GM18868 (cell line): Measurements from ENCODE around the gene ARID5A.

Experiments
- ATAC-seq: cut with Tn5 transposase; IDR thresholded peaks from one replicate; pipeline ENCODE4 v1.9.1; 2021; ENCODE audit warnings: mild to moderate bottlenecking, moderate library complexity; ENCODE audit not compliant: unreplicated experiment

ARID5A gene

DNA sequence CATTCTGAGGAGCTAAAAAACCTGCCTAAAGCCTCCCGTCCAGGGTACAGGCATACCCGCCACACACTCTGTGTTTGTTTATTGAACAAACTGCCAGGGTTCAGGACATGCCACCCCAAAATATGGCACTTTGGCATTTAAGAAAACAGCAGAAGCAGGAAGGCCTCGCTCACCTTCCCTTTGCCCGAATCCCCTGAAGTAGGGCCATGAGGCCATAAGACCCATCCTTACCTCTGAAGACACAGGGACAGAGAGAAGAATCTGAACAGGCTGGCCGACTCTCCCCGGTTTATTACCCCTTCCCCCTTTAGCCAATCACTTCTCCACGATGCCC lies 29.7 kb upstream of the ARID5A start:
- ATAC-seq, result no peak

DNA sequence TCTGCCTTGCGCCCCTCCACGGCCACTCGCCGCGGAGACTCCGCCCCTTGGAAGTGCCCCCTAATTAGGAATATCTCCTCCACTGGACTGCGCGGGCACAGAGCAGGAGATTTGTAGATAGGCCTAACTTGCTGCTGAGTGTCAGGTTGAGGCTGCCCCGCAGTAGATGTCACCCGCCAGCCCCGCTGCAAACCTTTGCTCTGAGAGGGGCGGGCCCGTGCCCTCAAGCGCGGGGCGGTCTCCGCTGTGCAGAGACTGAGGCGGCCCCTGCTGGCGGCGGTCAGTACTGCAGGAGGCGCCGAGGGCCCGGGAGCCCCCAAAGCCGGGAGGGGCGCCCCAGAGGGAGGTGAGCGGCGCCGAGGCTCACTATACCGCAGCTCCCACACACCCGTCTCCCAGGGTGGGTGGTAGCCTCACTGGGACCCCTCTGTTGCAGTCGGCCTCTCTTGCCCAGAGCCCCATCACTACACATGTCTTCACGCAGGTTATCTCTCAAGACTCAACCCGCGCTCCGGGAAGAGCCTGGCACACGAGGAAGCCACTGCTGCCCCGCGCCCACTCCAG lies 28.5 kb upstream of the ARID5A start:
- ATAC-seq, result peak; percentile 61

DNA sequence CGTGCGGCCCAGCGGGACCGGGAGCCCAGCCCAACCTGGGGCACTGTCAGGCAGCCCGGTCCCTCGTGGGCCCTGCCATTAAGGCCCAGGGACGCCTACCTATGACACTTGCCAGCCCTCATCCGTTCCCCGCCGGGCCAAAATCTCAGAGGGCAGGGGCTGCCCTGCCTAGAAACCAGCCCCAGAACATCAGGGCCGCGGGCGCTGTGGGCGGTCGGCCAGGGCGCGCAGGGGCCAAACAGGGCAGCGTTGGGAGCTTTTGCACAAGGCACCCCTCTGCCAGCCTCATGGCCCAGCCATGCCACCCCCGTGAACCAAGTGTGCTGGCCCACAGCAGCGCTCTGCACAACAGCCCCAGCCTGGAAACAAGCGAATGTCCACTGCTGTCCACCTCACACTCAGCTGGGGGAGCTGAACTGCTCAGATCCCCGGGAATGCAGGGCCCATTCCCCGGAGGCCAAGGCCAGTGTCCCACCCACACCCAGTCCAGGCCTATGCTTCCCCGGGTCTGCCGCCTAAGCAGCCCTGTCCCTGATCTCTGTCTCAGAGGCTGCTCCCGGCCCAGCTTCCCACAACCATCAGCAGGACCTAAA lies 27.9 kb upstream of the ARID5A start:
- ATAC-seq, result no peak

DNA sequence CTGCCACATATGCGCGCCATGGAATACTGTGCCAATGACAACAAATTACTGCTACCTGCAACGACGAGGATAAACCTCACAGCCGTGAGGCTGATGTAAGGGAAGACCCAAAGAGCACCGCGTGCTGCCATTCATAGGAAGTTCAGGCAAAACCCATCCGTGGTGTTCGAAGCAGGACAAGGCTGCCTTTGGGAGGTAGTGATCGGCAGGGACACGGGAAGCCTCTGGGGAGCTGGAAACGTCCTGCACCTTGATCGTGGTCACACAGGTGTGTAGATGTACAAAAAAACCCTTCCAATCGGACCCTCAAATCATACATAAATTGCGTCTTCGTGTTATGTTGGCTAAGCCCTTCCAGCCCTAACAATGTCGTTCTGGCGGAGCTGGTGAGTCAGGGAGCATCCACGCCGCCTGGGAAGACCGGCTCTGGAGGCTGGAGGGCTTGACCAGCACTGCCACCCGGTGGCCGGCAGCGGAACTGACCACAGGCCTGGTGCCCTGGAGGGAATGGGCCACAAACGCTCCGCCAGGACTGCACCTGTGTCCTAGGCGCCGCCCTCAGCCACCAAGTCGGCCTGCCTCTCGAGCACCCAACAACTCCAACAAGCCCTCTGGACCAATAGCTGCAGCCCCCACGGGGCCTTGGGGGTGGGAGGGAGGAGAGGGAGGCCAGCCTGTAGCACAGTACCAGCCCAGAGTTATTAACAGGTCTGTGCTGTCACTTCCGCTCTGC lies 27.3 kb upstream of the ARID5A start:
- ATAC-seq, result peak; percentile 68

DNA sequence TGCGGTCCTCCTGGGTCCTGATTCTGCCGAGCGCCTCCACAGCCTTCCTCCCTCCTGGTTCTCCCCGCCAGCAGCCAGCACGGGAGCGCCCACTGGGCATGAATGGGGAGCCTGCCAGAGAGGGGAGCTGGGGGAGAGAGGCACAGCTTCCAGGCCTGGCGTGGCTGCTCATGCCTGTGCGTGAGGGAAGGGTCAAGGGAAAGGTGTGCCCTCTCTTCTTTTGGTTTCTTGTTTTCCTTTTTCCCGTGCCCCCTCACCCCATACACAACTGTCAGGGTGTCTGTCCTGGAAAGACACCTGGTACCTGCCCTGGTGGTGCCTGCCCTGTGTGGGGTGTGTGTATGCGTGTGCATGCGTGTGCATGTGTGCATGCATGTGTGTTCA lies 26.7 kb upstream of the ARID5A start:
- no peak for ATAC-seq

DNA sequence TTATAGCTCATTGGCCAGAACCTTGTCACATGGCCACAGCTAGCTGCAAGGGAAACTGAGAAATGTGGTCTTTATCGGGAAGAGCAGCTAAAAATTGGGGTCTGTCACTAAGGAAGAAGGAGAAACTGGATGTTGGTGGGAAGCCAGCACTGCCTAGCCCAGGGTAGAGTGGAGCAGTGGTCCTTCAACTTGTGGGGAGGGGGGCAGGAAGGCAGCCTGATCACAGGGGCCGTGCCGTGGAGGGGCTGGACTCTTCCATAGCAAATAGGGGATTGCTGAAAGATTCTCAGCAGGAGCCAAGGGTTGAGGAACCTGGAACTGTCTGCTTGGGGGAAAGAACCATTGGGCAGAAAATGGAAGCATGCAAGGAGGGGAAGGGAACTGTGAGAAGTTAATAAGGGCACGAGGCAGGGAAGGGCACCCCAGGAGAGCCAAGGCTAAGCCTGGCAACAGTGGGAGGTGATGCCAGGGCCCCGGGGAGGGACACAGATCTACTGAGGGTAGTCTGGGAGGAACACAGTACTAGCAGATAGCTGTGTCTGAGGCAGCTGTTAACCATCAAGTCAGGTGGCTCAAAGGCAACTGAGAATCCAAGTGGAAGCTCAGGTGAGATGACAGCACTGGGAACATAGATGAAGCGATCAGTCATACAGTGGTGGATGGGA lies 25.5 kb upstream of the ARID5A start:
- ATAC-seq, result no peak

DNA sequence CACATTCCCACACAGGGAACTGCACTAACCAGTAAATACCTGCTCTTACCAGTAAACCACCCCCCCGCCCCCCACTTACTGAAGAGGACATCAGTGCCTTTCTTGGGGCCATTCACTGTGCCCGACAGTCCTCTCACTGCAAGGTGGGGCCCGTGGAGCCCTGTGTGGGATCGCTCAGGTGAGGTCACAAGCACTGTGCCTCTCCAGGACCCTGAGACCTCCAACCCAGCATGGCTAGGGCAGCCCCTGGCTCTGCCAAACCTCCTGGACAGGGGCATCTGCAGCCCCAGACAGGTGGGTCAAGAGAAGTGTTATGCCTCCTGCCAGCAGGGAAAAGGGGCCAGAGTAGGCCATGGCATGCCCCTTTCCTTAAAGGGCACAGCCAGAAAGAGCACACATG lies 24.7 kb upstream of the ARID5A start:
- no peak for ATAC-seq

DNA sequence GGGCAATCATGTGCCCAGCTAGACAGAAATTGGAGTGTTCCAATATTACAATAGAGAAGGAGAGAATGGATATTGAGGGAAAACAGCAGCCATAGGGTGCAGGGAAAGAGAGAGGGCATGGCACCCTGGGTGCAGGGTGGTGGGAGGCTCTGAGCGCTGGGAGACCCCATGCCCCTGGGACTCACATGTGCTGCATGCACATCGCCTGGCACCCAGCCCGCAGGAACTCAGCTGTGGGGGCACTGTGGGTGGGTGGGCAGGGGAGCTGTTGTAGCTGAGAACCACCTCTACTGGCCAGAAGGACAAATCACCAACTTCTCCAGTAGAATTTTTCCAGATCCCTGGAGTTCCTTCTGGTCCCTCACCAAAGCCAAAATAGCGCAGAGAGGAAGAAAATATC lies 24.2 kb upstream of the ARID5A start:
- ATAC-seq, result no peak

DNA sequence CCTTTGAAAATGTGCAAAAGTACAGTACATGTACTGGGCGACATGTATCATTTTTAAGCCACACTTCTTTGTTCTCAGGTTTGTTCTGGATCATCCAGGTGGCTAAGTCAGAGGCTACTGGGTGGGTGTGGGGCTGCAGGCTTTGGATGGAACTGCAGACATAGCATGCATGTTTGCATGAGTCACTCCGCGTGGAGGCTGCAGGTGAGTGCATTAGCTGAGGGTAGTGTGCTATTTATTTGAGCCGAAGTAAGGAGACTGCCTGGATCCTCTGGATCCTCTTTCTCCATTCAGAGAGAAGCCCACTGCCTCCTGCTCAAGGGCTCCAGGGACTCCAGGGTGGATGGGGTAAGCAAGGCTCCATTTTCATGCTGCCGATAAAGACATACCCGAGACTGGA lies 22.0 kb upstream of the ARID5A start:
- ATAC-seq, result no peak

DNA sequence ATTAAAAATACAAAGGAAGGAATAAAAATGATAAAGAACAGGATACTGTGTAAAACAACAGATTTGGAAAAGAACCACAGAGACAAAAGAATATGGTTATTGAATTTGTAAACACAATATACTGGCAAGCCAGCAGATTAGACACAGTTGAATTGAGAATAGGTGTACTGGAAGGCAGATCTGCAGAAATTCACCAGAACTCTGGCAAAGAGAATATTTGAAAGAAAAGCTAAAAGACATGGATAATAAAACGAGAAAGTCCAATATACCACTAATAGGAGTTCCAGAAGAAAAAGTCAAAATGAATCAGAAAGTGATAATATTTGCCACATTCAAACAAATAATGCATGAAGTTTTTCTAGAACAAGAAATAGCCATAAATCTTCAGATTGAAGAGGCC lies 19.5 kb upstream of the ARID5A start:
- ATAC-seq, result no peak

DNA sequence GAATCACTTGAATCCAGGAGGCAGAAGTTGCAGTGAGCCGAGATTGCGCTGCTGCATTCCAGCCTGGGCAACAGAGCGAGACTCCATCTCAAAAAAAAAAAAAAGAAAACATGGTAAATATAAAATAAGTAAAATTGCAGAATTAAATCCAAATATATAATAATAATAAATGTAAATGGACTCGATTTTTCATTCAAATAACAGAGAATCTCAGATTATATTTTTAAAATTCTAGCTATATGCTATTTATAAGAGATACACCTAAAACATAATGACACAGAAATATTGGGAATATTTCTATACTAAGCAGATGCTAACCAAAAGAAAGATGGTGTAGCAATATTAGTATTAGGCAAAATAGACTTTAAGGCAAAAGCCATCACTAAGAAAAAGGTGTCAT lies 16.3 kb upstream of the ARID5A start:
- no peak for ATAC-seq

DNA sequence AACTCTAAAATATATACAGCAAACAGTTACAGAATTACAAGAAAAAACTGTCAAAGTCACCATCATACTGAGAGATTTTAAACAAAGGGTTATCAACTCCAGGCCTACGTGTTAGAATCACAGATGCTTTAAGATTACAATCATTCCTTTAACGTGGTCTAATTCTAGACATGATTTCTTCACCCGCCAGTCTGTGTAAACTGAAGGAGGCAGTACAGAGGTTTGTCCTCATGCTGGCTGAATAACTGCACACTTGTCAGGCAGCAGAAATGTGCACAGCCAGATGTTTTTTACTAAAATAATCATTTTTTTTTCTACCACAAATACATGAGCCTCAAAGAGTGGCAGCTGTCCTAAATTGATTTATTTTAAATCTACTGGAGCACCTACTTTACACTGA lies 15.9 kb upstream of the ARID5A start:
- ATAC-seq, result no peak

DNA sequence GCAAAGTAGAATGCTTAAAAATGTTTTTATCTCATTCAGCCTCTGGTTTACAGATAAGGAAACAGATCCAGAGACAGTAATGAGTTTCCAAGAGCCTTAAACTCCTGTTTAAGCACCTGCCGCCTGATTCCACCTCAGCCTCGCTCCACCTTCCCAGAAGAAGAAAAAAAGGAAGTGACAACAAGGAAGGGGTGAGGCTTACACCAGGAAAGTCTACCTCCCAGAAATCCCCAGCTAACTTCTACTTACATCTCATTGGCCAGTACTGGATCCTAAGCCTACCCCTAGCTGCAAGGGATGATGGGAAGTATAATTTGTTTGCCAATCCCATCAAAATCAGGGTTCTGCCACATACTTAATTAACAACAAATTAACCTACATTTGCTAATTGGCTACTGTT lies 15.3 kb upstream of the ARID5A start:
- no peak for ATAC-seq

DNA sequence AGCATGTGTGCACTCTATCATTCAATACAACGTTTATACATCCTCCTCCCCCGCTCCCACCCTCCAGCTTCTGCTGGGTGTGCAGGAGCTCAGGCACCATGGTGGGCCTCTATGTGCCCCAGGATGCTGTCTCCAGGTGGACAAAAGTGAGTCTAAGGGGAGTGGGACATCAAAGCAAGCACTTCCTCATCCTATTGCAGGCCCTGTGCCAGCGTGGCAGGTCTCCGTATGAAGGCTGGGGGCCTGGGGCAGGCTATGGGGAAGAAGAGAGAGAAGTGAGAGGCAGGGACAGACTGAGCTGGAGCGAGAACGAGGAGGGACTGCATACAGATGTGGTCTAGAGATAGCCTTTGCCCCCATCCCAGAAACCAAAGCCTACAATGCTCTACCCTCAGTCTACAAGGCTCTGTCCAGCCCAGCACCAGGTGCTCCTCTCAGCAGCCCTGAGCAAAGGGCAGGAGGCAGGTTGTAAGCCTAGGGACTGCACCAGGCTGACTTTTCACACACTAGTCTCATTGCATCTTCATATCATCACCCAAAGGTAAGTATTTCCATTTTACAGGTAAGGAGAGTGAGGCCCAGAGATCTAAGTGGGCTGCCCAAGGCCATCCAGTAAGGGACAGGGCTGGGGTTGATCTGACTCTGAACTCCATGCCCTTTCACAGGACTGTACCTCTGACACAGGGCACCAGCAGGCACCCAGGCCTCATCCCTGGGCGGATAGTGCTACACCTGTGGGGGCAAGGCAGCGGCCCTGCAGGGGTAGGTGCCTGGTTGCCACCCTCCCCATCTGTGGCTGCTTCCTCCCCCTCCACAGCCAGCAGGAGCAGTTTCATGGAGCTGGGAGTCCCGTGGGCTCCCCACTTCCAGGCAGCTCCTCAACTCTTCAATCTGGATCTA lies 14.0 kb upstream of the ARID5A start:
- no peak for ATAC-seq

DNA sequence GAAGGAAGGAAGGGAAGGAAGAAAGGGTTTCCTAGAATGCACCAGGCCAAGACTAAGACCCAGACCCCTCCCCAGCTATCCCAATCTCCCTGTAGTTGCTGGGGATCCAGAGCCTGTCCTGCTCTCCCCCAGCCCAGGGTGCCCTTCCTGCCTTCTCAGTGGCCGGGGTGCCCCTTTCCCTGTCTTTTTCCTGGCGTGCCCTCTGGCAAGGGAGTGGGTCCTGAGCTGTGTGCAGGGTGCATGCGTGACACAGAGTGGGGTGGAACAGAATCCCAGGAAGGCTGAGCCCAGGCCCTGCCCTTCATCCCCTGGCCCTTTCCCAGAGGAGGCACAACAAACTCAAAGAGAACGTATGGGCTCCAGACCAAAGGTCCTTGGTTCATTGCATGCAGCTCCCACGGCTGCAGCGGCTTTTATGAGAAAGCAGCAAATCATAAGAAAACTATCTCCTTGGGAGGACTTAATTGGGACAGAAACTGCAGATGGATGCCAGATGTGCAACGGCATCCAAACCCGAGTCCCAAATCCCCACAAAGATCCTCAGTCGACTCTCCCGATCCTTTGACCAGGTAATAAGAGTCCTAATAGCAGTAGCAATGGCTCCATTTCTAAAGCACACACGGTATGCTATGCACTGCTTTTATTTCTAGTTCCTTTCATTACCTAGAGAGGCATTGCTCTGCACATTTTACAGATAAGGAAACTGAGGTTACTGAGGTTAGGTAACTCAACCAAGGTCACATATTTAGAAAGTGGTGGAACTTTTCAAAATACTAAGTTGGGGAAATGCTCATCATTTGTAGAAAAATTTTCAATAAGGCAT lies 12.7 kb upstream of the ARID5A start:
- ATAC-seq, result no peak

DNA sequence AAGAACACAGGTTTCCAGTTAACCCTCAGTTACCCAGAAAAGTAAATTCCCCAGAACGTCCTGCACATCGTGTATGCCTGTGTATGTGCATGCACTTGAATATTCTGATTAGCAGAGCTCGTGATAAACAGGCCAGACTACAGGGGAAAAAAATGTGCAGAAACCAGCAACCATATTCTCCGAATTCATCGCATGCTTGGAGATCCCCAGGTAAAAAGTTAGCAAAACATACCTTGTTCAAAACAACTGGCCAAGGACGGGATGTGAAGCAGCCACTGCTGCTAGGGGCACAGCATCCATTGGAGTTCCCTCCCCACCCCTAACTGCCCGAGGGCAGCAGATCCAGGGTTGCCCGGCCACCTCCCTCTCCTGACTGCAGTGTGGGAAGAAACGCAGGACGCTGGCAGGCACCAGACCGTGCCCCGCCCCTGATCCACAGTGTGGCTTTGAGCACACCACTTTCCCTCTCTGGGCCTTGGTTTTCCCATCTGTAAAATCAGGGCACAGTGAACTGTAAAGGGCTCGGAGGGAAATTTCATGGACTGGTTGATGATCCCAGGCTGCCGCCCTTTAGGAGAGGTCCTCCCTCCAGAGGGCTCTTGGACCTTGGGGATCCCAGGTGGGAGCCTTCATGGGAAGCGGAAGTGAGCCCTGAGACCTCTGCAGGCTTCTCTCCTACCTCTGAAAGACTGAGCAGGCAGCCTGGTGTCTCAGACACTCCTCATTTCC lies 11.9 kb upstream of the ARID5A start:
- no peak for ATAC-seq

DNA sequence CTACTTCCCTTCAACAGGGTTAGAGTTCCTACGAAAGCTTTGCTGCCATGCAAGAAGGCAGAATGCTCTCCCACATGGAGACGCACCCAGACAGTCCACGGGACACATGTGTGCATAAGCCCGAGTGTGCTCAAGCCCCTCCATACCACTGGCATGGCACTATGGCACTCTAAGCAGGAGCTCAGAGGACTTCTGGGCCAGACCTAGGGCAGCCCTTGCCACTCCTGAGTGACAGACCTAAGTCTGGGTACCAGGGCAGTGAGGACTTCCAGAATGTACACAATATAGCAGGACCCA lies 11.4 kb upstream of the ARID5A start:
- ATAC-seq, result no peak

DNA sequence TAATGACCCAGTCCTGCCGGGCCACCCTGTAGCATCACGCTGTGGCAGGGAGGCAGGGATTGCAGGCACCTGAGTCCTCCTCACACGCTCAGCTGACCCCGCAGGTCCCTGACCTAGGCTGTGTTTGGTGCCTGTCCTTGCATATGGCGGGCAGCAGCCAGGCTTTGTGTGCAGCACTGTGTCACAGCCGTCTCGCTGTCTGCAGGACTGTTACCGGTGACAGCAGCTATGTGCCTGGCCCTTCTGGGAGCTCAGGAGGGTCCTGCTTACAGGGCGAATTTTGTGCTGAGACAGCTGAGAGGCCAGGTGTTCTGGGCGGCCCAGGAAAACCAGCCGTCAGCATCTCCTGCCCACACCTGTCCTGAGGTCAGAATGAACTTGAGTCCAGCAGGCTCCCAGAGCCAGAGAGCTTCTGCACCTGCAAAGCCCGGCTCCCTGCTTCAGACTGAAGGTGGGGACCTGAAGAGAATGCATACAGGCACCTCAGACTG lies 10.4 kb upstream of the ARID5A start:
- ATAC-seq, result no peak

DNA sequence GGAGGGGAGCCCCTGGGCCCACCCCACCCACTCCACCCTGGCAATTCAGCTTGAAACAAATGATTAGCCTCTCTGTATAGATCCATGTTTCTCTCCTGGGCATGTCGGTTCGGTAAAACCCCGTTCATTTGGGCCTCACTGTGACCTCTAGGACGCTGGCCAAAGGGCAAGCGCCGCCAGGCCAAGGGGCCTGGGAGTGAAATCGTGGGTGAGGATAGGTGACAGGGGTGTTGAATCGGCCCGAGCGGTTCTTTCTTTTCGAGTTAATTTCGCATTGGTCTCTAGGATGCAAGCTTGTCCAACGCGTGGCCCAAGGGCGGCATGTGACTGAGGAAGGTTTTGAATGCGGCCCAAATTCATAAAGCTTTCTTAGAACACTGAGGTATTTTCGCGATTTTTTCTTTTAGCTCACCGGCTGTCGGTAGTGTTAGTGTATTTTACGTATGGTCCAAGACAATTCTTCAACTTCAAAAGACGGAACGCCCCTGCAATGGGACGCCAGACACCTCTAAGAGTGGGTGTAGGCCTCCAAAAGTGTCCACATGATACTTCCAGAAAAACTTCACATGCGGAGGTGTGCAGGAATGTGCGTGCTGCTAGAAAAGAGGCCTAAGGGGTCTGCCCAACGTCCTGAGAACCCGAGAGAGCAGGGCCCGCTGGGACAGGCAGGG lies 9.8 kb upstream of the ARID5A start:
- no peak for ATAC-seq
